ENCODE data around the gene S1PR5. TPM values are rescaled to one million over a fixed set of nuclear protein-coding genes. Genes with fewer than 3 reads are reported as not detected.

Gene S1PR5
- total and polyA plus RNA-seq, 9 of the 15 experiments (the other 6 are each of a cell fraction or from before 2014, with no cell fraction given): 0.03 to 0.54 (median 0.35) TPM; not detected in 4

GRCh38 chr19:10517361-10517759 is at the start of gene S1PR5 (continued):
- TF ChIP-seq ZBTB26 (CRISPR knock-in tag; IDR thresholded peaks at IDR 0.05): no peak
- no peak for TF ChIP-seq ZNF407 (IDR thresholded peaks at IDR 0.05; ENCODE audit: low read depth)
- peak; percentile 30; the same call in 1 of the 2 replicates for TF ChIP-seq RBFOX2 (IDR thresholded peaks at IDR 0.05; ENCODE audit: low read depth, low read length)
- no peak for TF ChIP-seq CREB5 (CRISPR knock-in tag; IDR thresholded peaks at IDR 0.05)
- 0 out of 2 replicates have a peak, but pooled peaks have one; percentile 20 for TF ChIP-seq ZFX (CRISPR knock-in tag; IDR thresholded peaks at IDR 0.05)

Measured in K562 (cell line).